ENCODE measurements around the gene C1orf226.

- TF ChIP-seq CTCF (IDR thresholded peaks at IDR 0.05; ENCODE audit: insufficient read depth, low read length, poor library complexity, severe bottlenecking) (no peak), EZH2phosphoT487 (conservative IDR thresholded peaks at IDR 0.05; ENCODE audit: low read length) (no peak)
Measured at GRCh38 chr1:162342452-162342983, 39.0 kb upstream of the C1orf226 start.

Data from SU-DHL-6 (cell line).